GM23338 (cell line): ENCODE data around the gene MUC13. TPM values are rescaled to one million over a fixed set of nuclear protein-coding genes. Genes with fewer than 3 reads are reported as not detected.

Experiments
- ATAC-seq: fragments of 200-7000 bp; cut with Tn5 transposase; 3 replicates; pipeline ENCODE4 v1.9.1; 2020
- DNase-seq: peaks from one replicate; pipeline ENCODE4 v3.0.0-alpha.2; 2015; ENCODE audit warnings: low spot score
- H2AFZ ChIP-seq: fragments of 200-600 bp; sonication (generic); 2 replicates; pipeline ENCODE4 v1.8.0; 2016; ENCODE audit warnings: antibody characterized with exemption, mild to moderate bottlenecking, moderate library complexity
- H3F3A ChIP-seq: fragments of 200-600 bp; sonication (generic); replicated peaks from 2 replicates; pipeline ENCODE4 v1.8.0; 2017; ENCODE audit warnings: antibody characterized with exemption, mixed run types, low read depth
- H3K27ac ChIP-seq: fragments of 200-600 bp; sonication (generic); 2 replicates; pipeline ENCODE4 v1.6.1; 2016; ENCODE audit warnings: low read depth
- H3K27me3 ChIP-seq: fragments of 200-600 bp; sonication (generic); 2 replicates; pipeline ENCODE4 v1.8.0; 2016; ENCODE audit warnings: mild to moderate bottlenecking, mixed run types, moderate library complexity; ENCODE audit not compliant: insufficient read depth
- H3K36me3 ChIP-seq: fragments of 200-600 bp; sonication (generic); 2 replicates; pipeline ENCODE4 v1.8.0; 2016; ENCODE audit warnings: mild to moderate bottlenecking; ENCODE audit not compliant: insufficient read depth
- H3K4me1 ChIP-seq: fragments of 200-600 bp; sonication (generic); 2 replicates; pipeline ENCODE4 v1.8.0; 2016; ENCODE audit warnings: mild to moderate bottlenecking, moderate library complexity; ENCODE audit not compliant: insufficient read depth
- H3K4me2 ChIP-seq: fragments of 200-600 bp; sonication (generic); 2 replicates; pipeline ENCODE4 v1.7.1; 2017; ENCODE audit warnings: mixed run types
- H3K4me3 ChIP-seq: fragments of 200-600 bp; sonication (generic); 2 replicates; pipeline ENCODE4 v1.6.1; 2016; ENCODE audit warnings: mixed run types
- H3K79me2 ChIP-seq: fragments of 200-600 bp; sonication (generic); replicated peaks from 2 replicates; pipeline ENCODE4 v1.8.0; 2017; ENCODE audit warnings: mild to moderate bottlenecking; ENCODE audit not compliant: insufficient read depth
- H3K9me2 ChIP-seq: fragments of 200-600 bp; sonication (generic); 2 replicates; pipeline ENCODE4 v1.8.0; 2017; ENCODE audit not compliant: insufficient read depth
- H4K20me1 ChIP-seq: fragments of 200-600 bp; sonication (generic); replicated peaks from 2 replicates; pipeline ENCODE4 v1.8.0; 2017; ENCODE audit warnings: mild to moderate bottlenecking; ENCODE audit not compliant: insufficient read depth
- H3K27ac Mint-ChIP-seq: 2 replicates; pipeline ENCODE4 v1.8.0; 2020; ENCODE audit warnings: inconsistent platforms, mild to moderate bottlenecking, moderate library complexity, mixed read lengths
- H3K27me3 Mint-ChIP-seq: 3 replicates; pipeline ENCODE4 v1.8.0; 2022; ENCODE audit warnings: low read depth, mild to moderate bottlenecking, moderate library complexity, mixed read lengths, inconsistent platforms; ENCODE audit not compliant: insufficient read depth, poor library complexity
- H3K36me3 Mint-ChIP-seq: 3 replicates; pipeline ENCODE4 v1.8.0; 2021; ENCODE audit warnings: low read depth, mild to moderate bottlenecking, inconsistent platforms, moderate library complexity, mixed read lengths
- H3K4me1 Mint-ChIP-seq: 3 replicates; pipeline ENCODE4 v1.8.0; 2020; ENCODE audit warnings: mild to moderate bottlenecking, inconsistent platforms, mixed read lengths
- H3K4me3 Mint-ChIP-seq: 3 replicates; pipeline ENCODE4 v1.8.0; 2021; ENCODE audit warnings: moderate library complexity, mild to moderate bottlenecking, inconsistent platforms, mixed read lengths
- H3K9me3 Mint-ChIP-seq: 3 replicates; pipeline ENCODE4 v1.8.0; 2020; ENCODE audit warnings: moderate library complexity, mild to moderate bottlenecking, inconsistent platforms, mixed read lengths
- JUNB ChIP-seq: IDR thresholded peaks from one replicate; pipeline ENCODE4 v1.6.1; 2016; ENCODE audit warnings: antibody characterized with exemption; ENCODE audit not compliant: unreplicated experiment
- POLR2AphosphoS5 ChIP-seq: IDR thresholded peaks from 2 replicates; pipeline ENCODE4 v1.6.1; 2016; ENCODE audit warnings: antibody characterized with exemption, low read depth
- ZNF331 ChIP-seq: fragments of 250-450 bp; sonication (Bioruptor Pico); IDR thresholded peaks from 2 replicates; pipeline ENCODE4 v1.5.0; 2020; ENCODE audit warnings: low read depth, mild to moderate bottlenecking, moderate library complexity
- polyA plus RNA-seq: library from polyadenylated mRNA; unstranded; fragments of >200 nt; fragmentation: Nextera tagmentation; extraction: Ambion mirVana; gene quantifications from 2 replicates; pipeline ENCODE4 v1.2.1, GENCODE V29; 2016
- total RNA-seq: library from RNA; depleted of rRNA; stranded (reverse); fragments of >200 nt; shearing (Covaris generic); gene quantifications from 2 replicates; pipeline ENCODE4 v1.2.3, GENCODE V29; 2014
- TF ChIP-seq, protein P1 (sequence below): IDR thresholded peaks from one replicate; pipeline ENCODE4 v1.6.1; 2018; ENCODE audit warnings: antibody characterized with exemption; ENCODE audit not compliant: unreplicated experiment
- TF ChIP-seq, protein P2 (sequence below): fragments of 250-450 bp; sonication (Bioruptor Pico); IDR thresholded peaks from 2 replicates; pipeline ENCODE4 v1.5.0; 2020; ENCODE audit warnings: mild to moderate bottlenecking, moderate library complexity

MUC13 gene
- total and polyA plus RNA-seq, 2 experiments from 2014 or later, result not detected

DNA sequence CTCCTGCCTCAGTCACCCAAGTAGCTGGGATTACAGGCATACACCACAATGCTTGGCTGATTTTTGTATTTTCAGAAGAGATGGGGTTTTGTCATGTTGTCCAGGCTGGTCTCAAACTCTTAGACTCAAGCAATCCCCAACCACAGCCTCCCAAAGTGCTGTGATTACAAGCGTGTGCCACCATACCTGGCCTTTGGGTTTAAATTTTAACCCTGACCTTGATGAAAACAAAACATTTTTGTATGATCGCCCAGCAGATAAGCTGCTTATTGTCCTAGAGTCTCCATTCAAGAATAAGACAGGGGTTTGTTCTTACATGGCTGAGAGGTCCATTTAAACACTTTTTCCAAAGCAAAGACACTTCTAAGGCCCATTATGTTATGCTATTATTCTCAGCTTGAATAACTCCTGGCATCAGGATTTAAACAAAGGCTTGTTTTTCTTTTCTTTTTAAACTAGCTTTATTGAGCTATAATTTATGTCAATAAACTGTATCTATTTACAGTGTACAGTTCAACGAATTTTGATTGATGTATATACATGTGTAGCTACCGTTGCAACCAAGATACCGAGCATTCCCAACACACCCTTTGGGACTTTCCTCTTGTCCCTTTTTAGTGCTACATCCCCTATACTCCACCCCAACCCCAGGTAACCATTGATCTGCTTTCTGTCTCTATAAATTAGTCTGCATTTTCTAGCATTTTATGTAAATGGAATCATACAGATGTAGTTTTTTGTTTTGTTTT lies 1.4 kb upstream of the MUC13 start:
- TF ChIP-seq JUNB (no peak), ZNF331 (CRISPR knock-in tag) (no peak), POLR2AphosphoS5 (no peak)
- TF ChIP-seq, protein P1, sequence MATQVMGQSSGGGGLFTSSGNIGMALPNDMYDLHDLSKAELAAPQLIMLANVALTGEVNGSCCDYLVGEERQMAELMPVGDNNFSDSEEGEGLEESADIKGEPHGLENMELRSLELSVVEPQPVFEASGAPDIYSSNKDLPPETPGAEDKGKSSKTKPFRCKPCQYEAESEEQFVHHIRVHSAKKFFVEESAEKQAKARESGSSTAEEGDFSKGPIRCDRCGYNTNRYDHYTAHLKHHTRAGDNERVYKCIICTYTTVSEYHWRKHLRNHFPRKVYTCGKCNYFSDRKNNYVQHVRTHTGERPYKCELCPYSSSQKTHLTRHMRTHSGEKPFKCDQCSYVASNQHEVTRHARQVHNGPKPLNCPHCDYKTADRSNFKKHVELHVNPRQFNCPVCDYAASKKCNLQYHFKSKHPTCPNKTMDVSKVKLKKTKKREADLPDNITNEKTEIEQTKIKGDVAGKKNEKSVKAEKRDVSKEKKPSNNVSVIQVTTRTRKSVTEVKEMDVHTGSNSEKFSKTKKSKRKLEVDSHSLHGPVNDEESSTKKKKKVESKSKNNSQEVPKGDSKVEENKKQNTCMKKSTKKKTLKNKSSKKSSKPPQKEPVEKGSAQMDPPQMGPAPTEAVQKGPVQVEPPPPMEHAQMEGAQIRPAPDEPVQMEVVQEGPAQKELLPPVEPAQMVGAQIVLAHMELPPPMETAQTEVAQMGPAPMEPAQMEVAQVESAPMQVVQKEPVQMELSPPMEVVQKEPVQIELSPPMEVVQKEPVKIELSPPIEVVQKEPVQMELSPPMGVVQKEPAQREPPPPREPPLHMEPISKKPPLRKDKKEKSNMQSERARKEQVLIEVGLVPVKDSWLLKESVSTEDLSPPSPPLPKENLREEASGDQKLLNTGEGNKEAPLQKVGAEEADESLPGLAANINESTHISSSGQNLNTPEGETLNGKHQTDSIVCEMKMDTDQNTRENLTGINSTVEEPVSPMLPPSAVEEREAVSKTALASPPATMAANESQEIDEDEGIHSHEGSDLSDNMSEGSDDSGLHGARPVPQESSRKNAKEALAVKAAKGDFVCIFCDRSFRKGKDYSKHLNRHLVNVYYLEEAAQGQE, result no peak
- TF ChIP-seq, protein P2, sequence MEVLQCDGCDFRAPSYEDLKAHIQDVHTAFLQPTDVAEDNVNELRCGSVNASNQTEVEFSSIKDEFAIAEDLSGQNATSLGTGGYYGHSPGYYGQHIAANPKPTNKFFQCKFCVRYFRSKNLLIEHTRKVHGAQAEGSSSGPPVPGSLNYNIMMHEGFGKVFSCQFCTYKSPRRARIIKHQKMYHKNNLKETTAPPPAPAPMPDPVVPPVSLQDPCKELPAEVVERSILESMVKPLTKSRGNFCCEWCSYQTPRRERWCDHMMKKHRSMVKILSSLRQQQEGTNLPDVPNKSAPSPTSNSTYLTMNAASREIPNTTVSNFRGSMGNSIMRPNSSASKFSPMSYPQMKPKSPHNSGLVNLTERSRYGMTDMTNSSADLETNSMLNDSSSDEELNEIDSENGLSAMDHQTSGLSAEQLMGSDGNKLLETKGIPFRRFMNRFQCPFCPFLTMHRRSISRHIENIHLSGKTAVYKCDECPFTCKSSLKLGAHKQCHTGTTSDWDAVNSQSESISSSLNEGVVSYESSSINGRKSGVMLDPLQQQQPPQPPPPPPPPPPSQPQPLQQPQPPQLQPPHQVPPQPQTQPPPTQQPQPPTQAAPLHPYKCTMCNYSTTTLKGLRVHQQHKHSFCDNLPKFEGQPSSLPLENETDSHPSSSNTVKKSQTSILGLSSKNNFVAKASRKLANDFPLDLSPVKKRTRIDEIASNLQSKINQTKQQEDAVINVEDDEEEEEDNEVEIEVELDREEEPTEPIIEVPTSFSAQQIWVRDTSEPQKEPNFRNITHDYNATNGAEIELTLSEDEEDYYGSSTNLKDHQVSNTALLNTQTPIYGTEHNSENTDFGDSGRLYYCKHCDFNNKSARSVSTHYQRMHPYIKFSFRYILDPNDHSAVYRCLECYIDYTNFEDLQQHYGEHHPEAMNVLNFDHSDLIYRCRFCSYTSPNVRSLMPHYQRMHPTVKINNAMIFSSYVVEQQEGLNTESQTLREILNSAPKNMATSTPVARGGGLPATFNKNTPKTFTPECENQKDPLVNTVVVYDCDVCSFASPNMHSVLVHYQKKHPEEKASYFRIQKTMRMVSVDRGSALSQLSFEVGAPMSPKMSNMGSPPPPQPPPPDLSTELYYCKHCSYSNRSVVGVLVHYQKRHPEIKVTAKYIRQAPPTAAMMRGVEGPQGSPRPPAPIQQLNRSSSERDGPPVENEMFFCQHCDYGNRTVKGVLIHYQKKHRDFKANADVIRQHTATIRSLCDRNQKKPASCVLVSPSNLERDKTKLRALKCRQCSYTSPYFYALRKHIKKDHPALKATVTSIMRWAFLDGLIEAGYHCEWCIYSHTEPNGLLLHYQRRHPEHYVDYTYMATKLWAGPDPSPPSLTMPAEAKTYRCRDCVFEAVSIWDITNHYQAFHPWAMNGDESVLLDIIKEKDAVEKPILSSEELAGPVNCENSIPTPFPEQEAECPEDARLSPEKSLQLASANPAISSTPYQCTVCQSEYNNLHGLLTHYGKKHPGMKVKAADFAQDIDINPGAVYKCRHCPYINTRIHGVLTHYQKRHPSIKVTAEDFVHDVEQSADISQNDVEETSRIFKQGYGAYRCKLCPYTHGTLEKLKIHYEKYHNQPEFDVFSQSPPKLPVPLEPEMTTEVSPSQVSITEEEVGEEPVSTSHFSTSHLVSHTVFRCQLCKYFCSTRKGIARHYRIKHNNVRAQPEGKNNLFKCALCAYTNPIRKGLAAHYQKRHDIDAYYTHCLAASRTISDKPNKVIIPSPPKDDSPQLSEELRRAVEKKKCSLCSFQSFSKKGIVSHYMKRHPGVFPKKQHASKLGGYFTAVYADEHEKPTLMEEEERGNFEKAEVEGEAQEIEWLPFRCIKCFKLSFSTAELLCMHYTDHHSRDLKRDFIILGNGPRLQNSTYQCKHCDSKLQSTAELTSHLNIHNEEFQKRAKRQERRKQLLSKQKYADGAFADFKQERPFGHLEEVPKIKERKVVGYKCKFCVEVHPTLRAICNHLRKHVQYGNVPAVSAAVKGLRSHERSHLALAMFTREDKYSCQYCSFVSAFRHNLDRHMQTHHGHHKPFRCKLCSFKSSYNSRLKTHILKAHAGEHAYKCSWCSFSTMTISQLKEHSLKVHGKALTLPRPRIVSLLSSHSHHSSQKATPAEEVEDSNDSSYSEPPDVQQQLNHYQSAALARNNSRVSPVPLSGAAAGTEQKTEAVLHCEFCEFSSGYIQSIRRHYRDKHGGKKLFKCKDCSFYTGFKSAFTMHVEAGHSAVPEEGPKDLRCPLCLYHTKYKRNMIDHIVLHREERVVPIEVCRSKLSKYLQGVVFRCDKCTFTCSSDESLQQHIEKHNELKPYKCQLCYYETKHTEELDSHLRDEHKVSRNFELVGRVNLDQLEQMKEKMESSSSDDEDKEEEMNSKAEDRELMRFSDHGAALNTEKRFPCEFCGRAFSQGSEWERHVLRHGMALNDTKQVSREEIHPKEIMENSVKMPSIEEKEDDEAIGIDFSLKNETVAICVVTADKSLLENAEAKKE (CRISPR knock-in tag), result no peak
- ATAC-seq (no peak), DNase-seq (no peak)
- H3K36me3 ChIP-seq, result no peaks in the 10 kb centered on the region
- H3K4me3 ChIP-seq, result no peak overlapping the region
- peaks cover 4% of the 10 kb centered on the region; the same call in 1 of the 2 replicates for H3K9me2 ChIP-seq
- Mint-ChIP-seq H3K9me3 (no peaks in the 10 kb centered on the region), H3K36me3 (no peaks in the 10 kb centered on the region), H3K4me3 (no peak overlapping the region), H3K27me3 (peaks cover 9% of the 10 kb centered on the region), H3K4me1 (no peaks in the 10 kb centered on the region), H3K27ac (no peak overlapping the region)
- no peak overlapping the region for H3K4me2 ChIP-seq
- H3K79me2 ChIP-seq, result no peaks in the 10 kb centered on the region
- no peaks in the 10 kb centered on the region for H3K4me1 ChIP-seq
- H3K27me3 ChIP-seq, result no peaks in the 10 kb centered on the region
- no peaks in the 10 kb centered on the region for H3F3A ChIP-seq
- no peak overlapping the region for H3K27ac ChIP-seq
- no peak overlapping the region for H2AFZ ChIP-seq
- H4K20me1 ChIP-seq, result no peaks in the 10 kb centered on the region
